ENCODE data around the gene AFDN.

Gene AFDN

DNA sequence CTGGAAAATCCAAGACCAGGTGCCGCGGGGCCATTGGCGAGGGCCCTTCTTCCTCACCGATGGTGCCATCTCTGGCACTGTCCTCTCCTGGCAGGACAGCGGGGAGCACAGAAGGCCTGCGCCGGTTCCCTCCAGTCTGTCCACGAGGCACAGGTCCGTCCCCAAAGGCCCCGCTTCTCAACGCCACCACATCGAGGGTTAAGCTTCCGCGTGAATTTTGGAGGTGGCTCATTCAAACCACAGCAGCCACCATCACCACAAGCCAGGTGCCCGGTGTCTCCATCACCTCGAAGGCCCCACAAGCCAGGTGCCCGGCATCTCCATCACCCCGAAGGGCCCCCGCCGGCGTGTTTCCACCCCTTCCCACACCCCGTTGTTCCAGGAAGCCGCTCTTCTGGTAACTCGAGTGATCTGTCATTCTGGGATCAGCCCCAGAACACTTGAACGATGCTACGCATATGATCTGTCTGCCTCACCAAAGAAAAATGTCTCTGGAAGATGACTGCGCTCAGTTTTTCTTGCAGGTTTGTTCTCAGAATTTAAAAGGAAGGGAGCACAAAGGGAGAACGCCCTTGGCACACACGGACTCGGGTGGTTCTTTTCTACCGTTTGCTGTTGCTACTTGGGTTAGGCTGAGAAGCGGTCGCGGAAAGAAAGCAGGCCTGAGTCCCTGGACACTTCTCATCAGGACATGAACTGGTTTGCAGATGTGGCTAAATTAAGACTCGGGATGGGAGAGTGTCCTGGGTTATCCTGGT lies 160.9 kb downstream of the AFDN start:
- H3K4me3 ChIP-seq (ENCODE audit: control insufficient read depth, low read depth, low read length), result no peak overlapping the region
- DNase-seq (ENCODE audit: low read depth), result peak; percentile 64
- TF ChIP-seq, protein P1, sequence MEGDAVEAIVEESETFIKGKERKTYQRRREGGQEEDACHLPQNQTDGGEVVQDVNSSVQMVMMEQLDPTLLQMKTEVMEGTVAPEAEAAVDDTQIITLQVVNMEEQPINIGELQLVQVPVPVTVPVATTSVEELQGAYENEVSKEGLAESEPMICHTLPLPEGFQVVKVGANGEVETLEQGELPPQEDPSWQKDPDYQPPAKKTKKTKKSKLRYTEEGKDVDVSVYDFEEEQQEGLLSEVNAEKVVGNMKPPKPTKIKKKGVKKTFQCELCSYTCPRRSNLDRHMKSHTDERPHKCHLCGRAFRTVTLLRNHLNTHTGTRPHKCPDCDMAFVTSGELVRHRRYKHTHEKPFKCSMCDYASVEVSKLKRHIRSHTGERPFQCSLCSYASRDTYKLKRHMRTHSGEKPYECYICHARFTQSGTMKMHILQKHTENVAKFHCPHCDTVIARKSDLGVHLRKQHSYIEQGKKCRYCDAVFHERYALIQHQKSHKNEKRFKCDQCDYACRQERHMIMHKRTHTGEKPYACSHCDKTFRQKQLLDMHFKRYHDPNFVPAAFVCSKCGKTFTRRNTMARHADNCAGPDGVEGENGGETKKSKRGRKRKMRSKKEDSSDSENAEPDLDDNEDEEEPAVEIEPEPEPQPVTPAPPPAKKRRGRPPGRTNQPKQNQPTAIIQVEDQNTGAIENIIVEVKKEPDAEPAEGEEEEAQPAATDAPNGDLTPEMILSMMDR (conservative IDR thresholded peaks at IDR 0.05; ENCODE audit: control insufficient read depth, insufficient read depth, low read depth, low read length), result no peak

DNA sequence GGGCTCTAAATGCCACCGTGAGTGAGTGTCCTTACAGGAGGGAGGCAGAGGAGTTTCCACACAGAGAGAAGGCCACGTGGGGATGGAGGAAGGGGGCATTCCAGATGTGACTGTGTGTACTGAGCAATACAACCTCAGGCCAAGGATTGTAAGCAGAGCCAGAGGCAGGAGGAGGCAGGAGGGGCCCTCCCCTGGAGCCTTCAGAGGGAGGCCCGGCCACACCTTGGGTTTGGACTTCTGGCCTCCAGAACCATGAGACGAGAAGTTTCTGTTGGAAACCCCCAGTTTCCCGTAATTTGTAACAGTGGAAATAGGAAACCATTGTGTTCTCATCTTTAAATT lies 161.4 kb downstream of the AFDN start:
- DNase-seq (ENCODE audit: low read depth), result peak; percentile 40
- TF ChIP-seq, protein P1 (conservative IDR thresholded peaks at IDR 0.05; ENCODE audit: control insufficient read depth, insufficient read depth, low read depth, low read length), result no peak
- no peak overlapping the region for H3K4me3 ChIP-seq (ENCODE audit: control insufficient read depth, low read depth, low read length)

DNA sequence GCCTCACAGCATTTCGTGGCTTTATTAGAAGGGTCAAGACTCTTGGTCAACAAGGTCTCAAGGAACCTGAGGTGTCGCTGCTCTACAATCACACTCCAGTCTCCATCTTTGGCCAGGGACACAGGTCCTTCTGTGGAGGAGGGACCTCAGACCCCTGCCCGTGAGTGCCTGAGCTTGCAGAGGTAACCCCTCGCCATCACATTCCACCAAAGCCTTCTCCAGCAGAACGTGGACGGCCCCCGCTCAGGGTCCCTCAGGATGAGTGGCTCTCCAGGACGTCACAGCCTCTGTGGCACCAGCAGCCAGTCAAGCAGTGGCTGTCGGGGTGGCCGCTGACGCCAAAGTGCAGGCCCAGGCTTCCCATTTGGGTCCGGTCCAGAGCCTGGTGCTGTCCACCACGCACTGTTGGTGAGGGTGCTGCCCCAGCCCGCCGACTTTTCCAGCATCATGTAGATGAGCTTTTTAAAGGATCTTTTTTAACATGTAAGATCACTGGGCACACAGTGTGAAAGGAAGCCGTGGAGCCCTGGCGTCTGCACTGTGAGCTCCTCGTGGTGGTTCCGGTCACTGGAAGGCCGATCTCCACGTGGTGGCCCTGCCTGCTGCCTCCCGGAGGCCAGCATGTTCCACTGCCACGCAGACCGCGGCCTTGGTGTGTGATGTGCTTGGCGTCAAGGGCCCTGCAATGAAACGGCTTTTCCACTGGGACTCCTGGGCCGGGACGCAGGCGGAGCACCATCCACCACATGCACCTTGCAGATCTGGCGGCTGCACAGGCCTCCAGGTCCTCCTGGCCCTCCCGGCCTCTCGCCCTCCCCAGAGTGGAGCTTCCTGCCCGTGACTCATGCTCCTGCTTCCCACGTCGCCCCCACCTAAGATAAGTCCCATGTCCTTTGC lies 162.5 kb downstream of the AFDN start:
- H3K4me3 ChIP-seq (ENCODE audit: control insufficient read depth, low read depth, low read length), result no peak overlapping the region
- TF ChIP-seq, protein P1 (conservative IDR thresholded peaks at IDR 0.05; ENCODE audit: control insufficient read depth, insufficient read depth, low read depth, low read length), result no peak
- DNase-seq (ENCODE audit: low read depth), result no peak

DNA sequence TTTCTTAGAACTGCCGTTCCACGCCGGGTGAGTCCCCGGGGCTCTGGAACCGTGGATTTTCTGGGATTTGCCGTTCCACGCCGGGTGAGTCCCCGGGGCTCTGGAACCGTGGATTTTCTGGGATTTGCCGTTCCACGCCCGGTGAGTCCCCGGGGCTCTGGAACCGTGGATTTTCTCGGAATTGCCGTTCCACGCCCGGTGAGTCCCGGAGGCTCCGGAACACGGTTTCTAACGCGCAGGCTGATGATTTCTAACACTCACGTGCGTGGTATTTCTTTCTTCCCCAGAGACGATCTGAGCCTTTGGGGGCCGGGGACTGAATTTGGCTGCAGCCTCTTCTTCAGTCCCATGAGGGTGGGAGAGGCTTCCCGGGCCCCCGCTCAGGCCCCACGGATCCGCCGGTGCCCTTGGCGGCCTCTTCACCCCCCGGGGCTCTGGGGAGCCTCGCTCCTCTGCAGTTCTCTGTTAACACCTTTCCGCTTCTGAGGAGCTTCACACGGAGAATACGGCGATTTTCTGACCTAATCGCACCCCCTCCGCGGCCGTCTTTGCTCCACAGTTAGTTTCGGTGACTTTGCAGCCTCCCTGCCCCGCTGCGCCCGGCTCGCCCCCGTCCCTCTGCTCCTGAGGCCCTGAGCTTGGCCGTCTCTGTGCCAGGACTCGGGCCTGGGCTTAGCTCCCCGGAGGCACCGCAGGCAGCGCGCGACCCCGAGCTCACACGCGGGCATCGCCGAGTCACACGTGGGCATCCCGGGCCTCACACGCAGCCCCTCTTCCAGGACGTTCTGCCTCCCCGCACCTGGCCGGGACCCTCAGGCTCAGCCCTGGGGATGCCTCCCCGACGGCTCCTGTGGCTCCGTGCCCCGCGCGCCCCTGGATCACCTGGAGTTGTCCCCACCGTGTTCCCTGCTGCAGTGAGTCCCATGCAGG lies 163.6 kb downstream of the AFDN start:
- no peak overlapping the region for H3K4me3 ChIP-seq (ENCODE audit: control insufficient read depth, low read depth, low read length)
- TF ChIP-seq, protein P1 (conservative IDR thresholded peaks at IDR 0.05; ENCODE audit: control insufficient read depth, insufficient read depth, low read depth, low read length), result no peak
- no peak for DNase-seq (ENCODE audit: low read depth)

DNA sequence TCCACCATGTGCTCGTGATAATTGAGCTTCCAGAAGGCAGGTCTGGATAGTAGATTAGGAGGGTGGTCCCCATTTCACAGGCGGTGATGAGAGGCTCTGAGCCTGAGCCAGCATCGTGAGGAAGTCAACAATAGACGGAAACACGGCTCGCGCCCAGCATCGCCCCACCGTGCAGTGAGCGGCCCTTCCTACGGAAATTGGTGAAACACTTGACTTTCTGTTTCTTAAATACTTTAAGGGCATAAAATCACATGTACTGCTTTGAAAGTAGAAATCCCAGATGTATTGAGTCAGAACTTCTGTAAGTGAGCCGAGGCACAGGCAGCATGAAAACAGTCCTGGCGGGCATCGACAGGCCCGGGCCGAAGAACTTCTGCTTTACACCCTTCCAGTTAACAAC lies 166.5 kb downstream of the AFDN start:
- TF ChIP-seq, protein P1 (conservative IDR thresholded peaks at IDR 0.05; ENCODE audit: control insufficient read depth, insufficient read depth, low read depth, low read length), result no peak
- no peak for DNase-seq (ENCODE audit: low read depth)
- H3K4me3 ChIP-seq (ENCODE audit: control insufficient read depth, low read depth, low read length), result no peak overlapping the region

DNA sequence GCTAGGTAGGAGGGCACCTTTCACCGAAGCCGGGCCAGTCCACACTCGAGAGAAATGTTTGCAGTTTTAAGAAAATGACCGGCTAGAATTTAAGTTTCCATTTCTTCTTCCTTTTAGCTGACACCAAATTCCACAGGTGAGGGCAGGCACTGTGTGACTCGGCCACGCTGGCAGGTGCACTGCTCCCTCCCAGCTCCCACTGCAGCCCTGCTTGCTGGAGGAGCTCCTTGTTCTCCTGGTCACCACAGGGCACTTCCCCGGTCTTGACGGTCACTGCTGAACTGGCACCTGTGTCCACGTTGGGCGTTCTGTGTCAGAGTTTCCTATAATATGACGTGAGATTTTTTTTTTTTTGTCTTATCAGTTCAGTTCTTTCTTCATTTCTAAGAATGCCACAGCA lies 167.1 kb downstream of the AFDN start:
- no peak overlapping the region for H3K4me3 ChIP-seq (ENCODE audit: control insufficient read depth, low read depth, low read length)
- TF ChIP-seq, protein P1 (conservative IDR thresholded peaks at IDR 0.05; ENCODE audit: control insufficient read depth, insufficient read depth, low read depth, low read length), result no peak
- DNase-seq (ENCODE audit: low read depth), result no peak

Measured in fibroblast of mammary gland (primary cell).